ENCODE results near the gene HNRNPLL.
A peak's percentile ranks its signal among the peaks of the same experiment; 100 is the strongest.

HNRNPLL gene

GRCh38 chr2:38586931-38587330 is 15.8 kb downstream of the HNRNPLL start:
- peaks cover 100% of the 10 kb centered on the region for H3K36me3 Mint-ChIP-seq
- no peak overlapping the region for H3K4me3 Mint-ChIP-seq
- no peak overlapping the region for H3K27ac Mint-ChIP-seq
- DNase-seq (ENCODE audit: low spot score in 2 of 2) = no peak
- no peak for ATAC-seq
- no peaks in the 10 kb centered on the region for H3K9me3 Mint-ChIP-seq
- peaks cover 27% of the 10 kb centered on the region for H3K4me1 Mint-ChIP-seq

- Mint-ChIP-seq H3K36me3 (peaks cover 100% of the 10 kb centered on the region), H3K27ac (no peak overlapping the region), H3K9me3 (no peaks in the 10 kb centered on the region), H3K4me1 (peaks cover 21% of the 10 kb centered on the region), H3K4me3 (no peak overlapping the region)
- ATAC-seq = no peak
- no peak for DNase-seq (ENCODE audit: low spot score in 2 of 2)
Measured at GRCh38 chr2:38584881-38585280, 17.8 kb downstream of the HNRNPLL start.

GRCh38 chr2:38583994-38584393 is 18.7 kb downstream of the HNRNPLL start:
- Mint-ChIP-seq H3K36me3 (peaks cover 100% of the 10 kb centered on the region), H3K4me1 (peaks cover 16% of the 10 kb centered on the region), H3K4me3 (no peak overlapping the region), H3K9me3 (no peaks in the 10 kb centered on the region), H3K27ac (no peak overlapping the region)
- DNase-seq (ENCODE audit: low spot score in 2 of 2) = no peak
- ATAC-seq = no peak

- ATAC-seq (no peak), DNase-seq (ENCODE audit: low spot score in 2 of 2) (no peak)
- no peak overlapping the region for H3K27ac Mint-ChIP-seq
- H3K4me1 Mint-ChIP-seq = peaks cover 20% of the 10 kb centered on the region
- no peak overlapping the region for H3K4me3 Mint-ChIP-seq
- H3K36me3 Mint-ChIP-seq = peaks cover 100% of the 10 kb centered on the region
- no peaks in the 10 kb centered on the region for H3K9me3 Mint-ChIP-seq
Measured at GRCh38 chr2:38583524-38583923, 19.2 kb downstream of the HNRNPLL start.

- H3K36me3 Mint-ChIP-seq = peaks cover 100% of the 10 kb centered on the region
Measured at GRCh38 chr2:38581193-38582147, 21.3 kb downstream of the HNRNPLL start.

GRCh38 chr2:38580115-38580636 is 22.6 kb downstream of the HNRNPLL start:
- no peak overlapping the region for H3K27ac Mint-ChIP-seq
- H3K9me3 Mint-ChIP-seq = no peaks in the 10 kb centered on the region
- ATAC-seq (no peak), DNase-seq (ENCODE audit: low spot score in 2 of 2) (no peak)
- H3K4me1 Mint-ChIP-seq = peaks cover 32% of the 10 kb centered on the region
- no peak overlapping the region for H3K4me3 Mint-ChIP-seq
- H3K36me3 Mint-ChIP-seq = peaks cover 100% of the 10 kb centered on the region

More at GRCh38 chr2:38581193-38582147, 21.3 kb downstream of the HNRNPLL start:
- peak; percentile 84 for ATAC-seq
- no peaks in the 10 kb centered on the region for H3K9me3 Mint-ChIP-seq
- peaks cover 20% of the 10 kb centered on the region for H3K4me1 Mint-ChIP-seq
- DNase-seq (ENCODE audit: low spot score in 2 of 2) = peak in 1 of 2 donors; percentile 61
- H3K4me3 Mint-ChIP-seq = no peak overlapping the region
- no peak overlapping the region for H3K27ac Mint-ChIP-seq

- Mint-ChIP-seq H3K4me1 (peaks cover 42% of the 10 kb centered on the region), H3K27ac (no peak overlapping the region), H3K4me3 (no peak overlapping the region), H3K9me3 (no peaks in the 10 kb centered on the region), H3K36me3 (peaks cover 100% of the 10 kb centered on the region)
- peak; percentile 47 for ATAC-seq
- DNase-seq (ENCODE audit: low spot score in 2 of 2) = no peak
Measured at GRCh38 chr2:38578832-38579231, 23.9 kb downstream of the HNRNPLL start.

- Mint-ChIP-seq H3K36me3 (peaks cover 100% of the 10 kb centered on the region), H3K4me3 (no peak overlapping the region), H3K4me1 (peaks cover 45% of the 10 kb centered on the region), H3K27ac (peak overlapping the region; percentile 20), H3K9me3 (no peaks in the 10 kb centered on the region)
- DNase-seq (ENCODE audit: low spot score in 2 of 2) = no peak
- ATAC-seq = peak; percentile 81
Measured at GRCh38 chr2:38574278-38574677, 28.4 kb downstream of the HNRNPLL start.

GRCh38 chr2:38572167-38572566 is 30.6 kb downstream of the HNRNPLL start:
- DNase-seq (ENCODE audit: low spot score in 2 of 2) (no peak), ATAC-seq (peak; percentile 53)
- peak overlapping the region; percentile 75 for H3K27ac Mint-ChIP-seq
- H3K4me3 Mint-ChIP-seq = no peak overlapping the region
- peaks cover 38% of the 10 kb centered on the region for H3K4me1 Mint-ChIP-seq
- H3K9me3 Mint-ChIP-seq = no peaks in the 10 kb centered on the region
- peaks cover 100% of the 10 kb centered on the region for H3K36me3 Mint-ChIP-seq

- DNase-seq (ENCODE audit: low spot score in 2 of 2) = no peak
- no peaks in the 10 kb centered on the region for H3K9me3 Mint-ChIP-seq
- H3K27ac Mint-ChIP-seq = no peak overlapping the region
- H3K36me3 Mint-ChIP-seq = peaks cover 100% of the 10 kb centered on the region
- no peak overlapping the region for H3K4me3 Mint-ChIP-seq
- peaks cover 29% of the 10 kb centered on the region for H3K4me1 Mint-ChIP-seq
- ATAC-seq = peak; percentile 40
Measured at GRCh38 chr2:38571193-38571592, 31.5 kb downstream of the HNRNPLL start.

GRCh38 chr2:38568724-38569436 is 33.8 kb downstream of the HNRNPLL start:
- H3K27ac Mint-ChIP-seq = no peak overlapping the region
- no peak overlapping the region for H3K4me3 Mint-ChIP-seq

GRCh38 chr2:38565333-38565732 is 37.4 kb downstream of the HNRNPLL start:
- no peak overlapping the region for H3K27ac Mint-ChIP-seq
- no peak for DNase-seq (ENCODE audit: low spot score in 2 of 2)
- H3K4me1 Mint-ChIP-seq = no peaks in the 10 kb centered on the region
- no peak overlapping the region for H3K4me3 Mint-ChIP-seq
- ATAC-seq = no peak
- H3K9me3 Mint-ChIP-seq = no peaks in the 10 kb centered on the region
- H3K36me3 Mint-ChIP-seq = peaks cover 98% of the 10 kb centered on the region

More at GRCh38 chr2:38568724-38569436, 33.8 kb downstream of the HNRNPLL start:
- H3K4me1 Mint-ChIP-seq = peaks cover 11% of the 10 kb centered on the region
- H3K9me3 Mint-ChIP-seq = no peaks in the 10 kb centered on the region
- H3K36me3 Mint-ChIP-seq = peaks cover 100% of the 10 kb centered on the region
- ATAC-seq = no peak
- DNase-seq (ENCODE audit: low spot score in 2 of 2) = no peak

- Mint-ChIP-seq H3K36me3 (peaks cover 96% of the 10 kb centered on the region), H3K9me3 (no peaks in the 10 kb centered on the region), H3K27ac (peak overlapping the region; percentile 43), H3K4me3 (no peak overlapping the region), H3K4me1 (no peaks in the 10 kb centered on the region)
- no peak for ATAC-seq
- no peak for DNase-seq (ENCODE audit: low spot score in 2 of 2)
Measured at GRCh38 chr2:38561691-38562090, 41.0 kb downstream of the HNRNPLL start.

GRCh38 chr2:38560092-38560491 is 42.6 kb downstream of the HNRNPLL start:
- DNase-seq (ENCODE audit: low spot score in 2 of 2) (no peak), ATAC-seq (no peak)
- Mint-ChIP-seq H3K27ac (no peak overlapping the region), H3K4me3 (no peak overlapping the region), H3K9me3 (no peaks in the 10 kb centered on the region), H3K4me1 (no peaks in the 10 kb centered on the region), H3K36me3 (peaks cover 80% of the 10 kb centered on the region)

- Mint-ChIP-seq H3K27ac (no peak overlapping the region), H3K36me3 (peaks cover 60% of the 10 kb centered on the region), H3K9me3 (no peaks in the 10 kb centered on the region), H3K4me1 (no peaks in the 10 kb centered on the region), H3K4me3 (no peak overlapping the region)
- DNase-seq (ENCODE audit: low spot score in 2 of 2) (no peak), ATAC-seq (no peak)
Measured at GRCh38 chr2:38557981-38558380, 44.7 kb downstream of the HNRNPLL start.

Data from stimulated activated effector memory CD8-positive, alpha-beta T cell treated with anti-CD3 and anti-CD28 coated beads, Interleukin-12 subunit alpha, Interleukin-12 subunit beta, amount 100 ng/mL, for 72 hours (primary cell).